HG02610 (cell line): Measurements from ENCODE around the gene PSME3IP1.

Experiments
- ATAC-seq: cut with Tn5 transposase; IDR thresholded peaks from one replicate; pipeline ENCODE4 v1.9.1; 2021; ENCODE audit warnings: mild to moderate bottlenecking, moderate library complexity; ENCODE audit not compliant: unreplicated experiment

PSME3IP1 gene

DNA sequence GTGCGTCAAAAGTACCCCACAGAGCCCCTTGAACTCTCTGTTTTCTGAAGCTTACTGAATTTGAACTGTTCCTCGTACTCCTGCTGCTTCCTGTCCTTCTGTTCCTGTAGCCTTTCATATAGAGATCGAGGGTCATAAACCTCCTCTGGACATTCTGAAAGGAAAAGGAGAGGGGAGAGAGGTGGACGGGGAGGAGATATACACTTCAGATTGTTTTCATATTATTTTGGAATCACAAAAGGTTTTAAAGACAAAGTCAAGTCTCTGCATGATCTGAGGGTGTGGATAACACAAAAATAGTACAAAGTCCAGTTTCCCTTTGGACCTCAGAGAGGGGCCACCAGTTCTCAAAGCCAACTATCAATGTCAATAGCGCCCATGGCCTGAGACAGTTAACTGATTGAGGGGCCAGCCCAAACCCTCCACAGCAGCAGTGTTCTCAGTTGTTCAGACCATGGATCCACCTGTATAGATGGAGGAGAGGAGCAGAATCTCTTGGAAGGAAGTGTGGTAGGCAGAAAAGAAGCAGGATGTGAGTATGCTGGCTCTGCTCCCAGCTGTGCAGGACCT lies 13.0 kb downstream of the PSME3IP1 start:
- no peak for ATAC-seq

DNA sequence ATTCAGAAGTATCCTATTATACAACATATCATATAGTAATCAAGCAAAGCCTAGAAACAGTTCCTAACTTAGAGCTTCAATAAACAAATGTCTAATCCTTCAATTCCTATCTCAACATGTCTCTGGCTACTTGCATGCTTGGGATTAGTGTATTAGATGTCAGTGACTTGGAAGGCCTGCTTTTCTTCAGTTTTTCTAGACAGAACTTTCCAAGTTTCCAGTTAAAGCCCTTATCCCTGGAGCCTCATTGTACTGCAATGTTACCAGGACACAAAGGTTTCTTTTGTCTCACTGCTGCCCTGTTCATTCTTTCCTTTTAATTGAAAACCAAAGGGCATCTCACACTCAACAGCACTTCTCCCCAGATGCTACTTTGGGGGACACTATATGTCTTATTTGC lies 16.5 kb downstream of the PSME3IP1 start:
- no peak for ATAC-seq

DNA sequence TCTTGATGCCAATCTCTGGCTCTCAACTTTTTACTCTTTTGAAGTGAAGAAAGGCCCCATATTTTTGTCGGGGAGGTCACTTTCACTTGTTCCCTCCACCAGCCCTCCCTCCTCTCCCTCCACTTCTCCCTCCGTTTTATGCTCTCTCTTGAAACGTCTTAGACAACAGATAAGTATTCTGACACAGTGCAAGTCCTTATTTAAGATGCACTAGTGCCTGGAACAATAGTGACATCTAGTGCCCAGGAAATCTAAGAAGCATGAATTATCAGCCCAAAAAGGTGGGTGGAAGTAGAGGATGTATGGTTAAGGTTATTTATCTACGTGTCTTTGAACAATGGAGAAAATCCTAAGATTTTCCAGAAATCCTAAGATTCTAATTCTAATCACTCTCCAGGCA lies 17.9 kb downstream of the PSME3IP1 start:
- no peak for ATAC-seq

DNA sequence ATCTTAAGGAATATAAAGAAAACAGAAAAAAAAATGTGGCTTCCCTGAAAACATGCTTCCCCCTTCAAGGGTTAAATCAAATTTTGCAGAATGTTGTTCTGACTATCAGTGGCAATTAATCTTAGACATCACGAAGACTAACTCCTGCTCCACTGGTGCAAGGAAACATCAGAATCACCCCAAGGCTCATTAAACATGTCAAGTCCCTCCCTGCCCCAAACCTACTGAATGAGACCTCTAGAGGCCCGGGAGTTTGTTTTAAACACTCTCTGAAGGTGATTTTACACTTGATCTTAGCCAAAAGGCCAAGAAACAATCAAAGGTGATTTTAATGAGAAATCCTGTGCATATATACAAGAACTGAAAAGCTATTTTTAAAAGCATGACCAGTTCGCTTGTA lies 18.3 kb downstream of the PSME3IP1 start:
- no peak for ATAC-seq

DNA sequence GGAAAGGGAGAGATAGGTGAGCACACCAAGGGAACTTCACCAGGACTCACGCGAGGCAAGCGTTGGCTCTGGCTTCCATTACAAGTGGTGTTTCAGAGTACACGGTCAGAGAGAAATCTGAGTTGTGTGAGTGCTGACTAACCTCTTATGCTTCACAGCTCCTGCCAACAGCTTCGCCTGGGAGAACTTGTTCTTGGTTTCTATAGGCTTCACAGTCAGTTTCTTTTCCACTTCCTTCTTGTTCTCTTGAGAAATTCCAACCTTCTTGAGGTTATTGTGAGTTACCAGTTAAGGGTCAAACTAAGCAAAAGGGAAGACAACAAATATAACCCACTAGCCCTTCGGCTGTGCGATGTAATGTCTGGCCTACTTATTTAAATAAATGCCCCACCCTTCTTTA lies 18.9 kb downstream of the PSME3IP1 start:
- ATAC-seq = peak; percentile 74

DNA sequence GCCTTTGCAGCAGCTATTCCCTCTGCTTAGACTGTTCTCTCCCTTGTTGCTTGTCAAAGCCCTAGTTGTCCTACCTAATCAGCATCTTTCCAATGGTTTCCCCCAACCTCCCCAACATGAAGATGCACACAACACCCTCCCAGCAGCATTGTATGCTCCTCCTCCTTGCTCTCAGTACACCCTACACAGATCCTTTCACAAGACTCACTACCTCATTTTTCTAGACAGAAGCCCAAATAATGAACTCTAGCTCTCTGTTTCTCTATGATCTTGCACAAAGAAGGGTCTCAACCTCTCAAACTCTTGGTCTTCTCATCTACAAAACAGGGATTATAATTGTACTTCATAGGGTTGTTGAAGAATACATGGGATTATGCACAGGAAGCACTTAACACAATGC lies 19.4 kb downstream of the PSME3IP1 start:
- ATAC-seq = no peak

DNA sequence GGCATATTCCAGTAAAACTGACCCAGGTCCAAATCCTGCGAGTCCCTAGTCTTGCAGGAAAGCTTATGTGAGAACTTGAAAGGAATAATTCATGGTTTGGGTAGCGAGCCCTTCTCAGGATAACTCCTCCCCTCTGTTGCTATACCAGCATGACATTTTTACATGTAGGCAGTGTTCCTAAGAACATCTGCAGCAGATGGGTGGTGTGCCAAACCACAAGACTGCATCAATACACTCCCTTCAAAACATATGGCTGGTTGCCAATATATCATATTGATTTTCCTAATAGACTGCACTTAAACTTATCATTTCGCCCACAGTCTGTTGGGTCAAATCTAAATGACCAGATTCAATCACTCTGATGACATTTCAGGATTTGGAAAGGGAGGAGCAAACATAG lies 19.9 kb downstream of the PSME3IP1 start:
- no peak for ATAC-seq

DNA sequence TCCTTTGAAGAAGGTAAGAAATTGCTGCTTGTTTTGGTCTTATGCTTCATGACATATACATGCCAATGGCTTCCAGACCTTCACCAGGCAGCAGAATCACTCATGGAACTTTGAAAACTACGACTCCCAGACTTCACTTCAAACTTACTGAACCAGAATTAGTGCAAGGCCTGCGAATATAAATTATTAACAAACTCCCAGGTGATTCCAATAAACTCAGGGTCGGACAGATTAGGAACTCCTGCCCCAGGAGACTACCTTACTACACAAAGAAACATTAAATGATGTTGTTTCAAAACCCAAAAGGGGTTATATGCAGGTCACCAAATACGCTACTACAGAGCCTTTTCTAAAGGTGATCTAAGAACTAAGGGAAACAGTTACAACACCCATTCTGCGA lies 20.4 kb downstream of the PSME3IP1 start:
- ATAC-seq = no peak

DNA sequence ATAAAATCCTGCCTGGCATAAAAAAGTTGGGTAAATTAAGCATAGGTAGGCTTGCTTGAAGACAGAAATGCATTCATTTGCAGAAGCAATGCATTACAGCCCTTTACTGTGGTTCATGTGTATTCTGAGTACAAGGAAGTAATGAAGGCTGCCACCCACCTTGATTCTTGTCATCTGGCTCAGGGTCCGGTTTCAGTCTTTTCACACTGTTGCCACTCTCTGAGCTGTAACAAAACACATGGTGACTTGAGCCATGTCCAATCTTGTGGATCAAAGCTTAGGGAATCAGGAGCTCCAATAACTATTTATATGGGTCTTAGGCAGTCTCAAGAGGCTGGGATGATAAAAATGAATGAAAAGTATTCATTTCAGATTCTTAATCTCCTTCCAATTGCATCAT lies 22.0 kb downstream of the PSME3IP1 start:
- ATAC-seq = no peak

DNA sequence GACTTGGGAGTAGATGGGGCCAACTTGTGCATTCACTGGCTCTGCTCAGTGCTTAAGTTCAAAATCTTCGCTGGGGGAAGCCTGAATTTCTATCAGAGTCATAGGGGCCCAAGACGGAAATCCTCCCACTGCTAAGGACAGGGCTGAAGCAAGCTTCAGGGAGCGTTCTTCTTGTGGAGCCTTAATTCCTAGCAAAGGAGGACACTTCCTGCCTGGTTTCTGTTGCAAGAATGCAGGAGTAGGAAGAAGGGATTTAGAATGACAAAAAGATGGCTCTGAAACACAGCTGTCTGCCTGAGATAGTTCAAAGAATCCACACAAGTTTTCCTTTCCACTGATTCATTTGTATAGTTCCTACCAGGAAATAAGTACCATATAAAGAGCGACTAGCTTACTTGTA lies 26.4 kb downstream of the PSME3IP1 start:
- ATAC-seq = no peak

DNA sequence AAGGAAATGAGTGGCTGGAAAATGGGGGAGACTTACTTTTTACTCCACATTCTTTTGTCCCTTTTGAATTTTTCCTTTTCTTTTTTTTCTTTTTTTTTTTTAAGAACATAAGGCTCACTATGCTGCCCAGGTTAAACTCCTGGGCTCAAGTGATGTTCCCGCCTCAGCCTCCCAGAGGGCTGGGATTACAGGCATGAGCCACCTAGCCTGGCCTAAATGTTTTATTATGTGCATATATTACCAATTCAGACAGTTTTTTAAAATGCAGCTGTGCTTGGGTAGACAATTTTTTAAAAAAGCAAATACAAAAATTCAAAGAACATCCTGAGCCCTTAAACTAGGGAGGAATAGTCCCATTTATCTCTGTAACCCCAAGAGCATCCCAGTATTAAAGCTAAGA lies 28.3 kb downstream of the PSME3IP1 start:
- ATAC-seq = no peak

DNA sequence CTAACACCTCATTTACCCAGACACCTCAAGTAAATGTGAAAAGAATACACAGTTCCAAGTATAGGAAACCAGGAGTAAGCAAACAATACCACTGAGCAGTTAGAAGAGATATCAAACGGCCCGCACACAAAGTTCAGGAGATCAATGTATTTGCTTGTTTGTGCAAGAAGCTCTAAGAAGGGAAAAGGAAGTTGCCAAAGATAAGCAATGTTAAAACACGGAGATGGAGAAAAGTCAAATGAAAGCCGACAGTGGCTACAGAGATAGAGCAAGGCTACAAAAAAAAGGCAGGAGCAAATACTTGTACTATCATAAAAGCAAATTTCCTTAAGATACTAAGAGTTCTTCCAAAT lies 29.5 kb downstream of the PSME3IP1 start:
- no peak for ATAC-seq

DNA sequence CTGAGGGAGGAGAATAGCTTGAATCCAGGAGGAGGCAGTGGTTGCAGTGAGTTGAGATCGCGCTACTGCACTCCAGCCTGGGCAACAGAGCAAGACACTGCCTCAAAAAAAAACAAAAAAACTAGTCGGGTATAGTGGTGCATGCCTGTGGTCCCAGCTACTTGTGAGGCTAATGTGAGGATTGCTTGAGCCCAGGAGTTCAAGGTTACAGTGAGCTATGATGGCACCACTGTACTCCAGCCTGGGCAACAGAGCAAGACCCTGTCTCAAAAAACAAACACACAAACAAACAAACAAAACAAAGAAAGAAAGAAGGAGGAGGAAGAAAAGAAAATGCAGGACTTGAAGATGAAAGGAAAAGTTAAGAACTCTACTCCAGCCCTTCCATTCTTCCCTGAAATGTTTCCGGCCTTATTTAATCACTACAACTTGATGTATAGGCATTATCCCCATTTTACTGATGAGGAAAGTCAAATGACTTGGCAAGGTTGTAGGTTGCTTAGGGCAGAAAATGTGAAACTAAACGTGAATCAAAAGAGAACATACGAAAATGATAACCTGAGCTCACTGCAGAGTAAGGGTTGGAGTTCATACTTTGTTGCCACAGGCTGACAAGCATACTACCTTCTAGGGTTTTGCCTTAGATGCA lies 30.0 kb downstream of the PSME3IP1 start:
- no peak for ATAC-seq

DNA sequence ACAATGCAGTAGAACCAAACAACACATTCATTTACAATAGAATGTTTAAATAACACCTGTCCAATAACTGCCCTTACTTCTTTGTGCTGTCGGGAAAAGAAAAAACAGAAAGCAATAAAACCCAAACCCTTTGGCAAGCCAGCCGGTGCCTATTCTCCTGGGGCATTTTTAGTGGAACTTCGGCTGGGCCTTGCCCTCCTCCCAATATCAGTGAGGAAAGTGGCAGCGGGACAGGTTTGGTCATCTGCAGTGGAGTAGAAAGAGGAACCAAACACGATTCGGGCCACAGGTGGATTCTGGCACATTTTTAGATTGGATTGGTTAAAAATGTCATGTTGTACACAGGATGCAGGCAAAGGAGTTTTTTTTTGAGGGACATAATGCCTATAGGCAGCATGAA lies 32.0 kb downstream of the PSME3IP1 start:
- no peak for ATAC-seq

DNA sequence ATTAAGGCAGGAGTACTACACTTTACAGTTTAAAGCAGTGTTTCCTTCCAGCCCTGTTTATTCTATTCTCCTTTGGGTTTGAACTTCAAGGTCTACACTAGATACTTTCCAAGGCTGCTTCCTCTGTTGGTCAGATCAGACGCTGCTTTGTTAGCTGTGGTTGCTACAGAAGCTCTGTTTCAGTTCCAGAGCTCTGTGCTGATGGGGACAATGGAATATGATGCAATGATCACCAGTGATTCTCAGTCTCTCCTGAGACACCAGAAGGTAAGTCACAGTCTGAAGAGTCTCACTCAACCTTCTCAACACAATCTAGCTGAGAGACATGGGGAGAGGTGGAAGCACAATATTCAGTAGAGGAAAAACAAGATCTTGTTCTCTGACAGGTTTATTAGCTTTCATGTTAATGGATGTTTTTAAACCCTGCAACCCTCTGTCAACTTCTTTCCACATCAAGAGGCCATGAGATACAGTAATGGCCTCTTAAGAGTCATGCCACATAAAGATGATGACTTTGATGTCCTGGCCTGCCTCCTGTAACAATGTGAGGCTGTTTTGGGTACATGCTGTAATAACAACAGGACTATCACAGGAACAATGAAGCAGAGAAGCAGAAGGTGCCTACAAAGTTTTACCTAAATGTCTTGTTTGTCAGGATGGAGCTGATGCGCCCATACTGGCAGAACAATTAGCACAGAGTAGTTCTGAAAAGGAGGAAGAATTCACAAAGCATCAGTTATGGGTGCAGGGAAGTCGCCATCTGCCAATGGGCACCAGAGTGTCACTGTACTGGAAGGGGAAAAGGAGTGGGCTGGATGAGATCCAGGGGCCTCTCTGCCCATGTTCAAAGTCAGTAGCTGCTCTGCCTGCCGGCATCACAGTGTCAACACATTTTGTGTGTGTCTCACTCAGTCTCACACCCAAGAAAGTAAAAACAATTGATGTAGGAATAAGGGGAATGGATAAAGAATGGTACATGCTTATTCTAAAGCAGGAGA lies 33.4 kb downstream of the PSME3IP1 start:
- ATAC-seq = no peak

DNA sequence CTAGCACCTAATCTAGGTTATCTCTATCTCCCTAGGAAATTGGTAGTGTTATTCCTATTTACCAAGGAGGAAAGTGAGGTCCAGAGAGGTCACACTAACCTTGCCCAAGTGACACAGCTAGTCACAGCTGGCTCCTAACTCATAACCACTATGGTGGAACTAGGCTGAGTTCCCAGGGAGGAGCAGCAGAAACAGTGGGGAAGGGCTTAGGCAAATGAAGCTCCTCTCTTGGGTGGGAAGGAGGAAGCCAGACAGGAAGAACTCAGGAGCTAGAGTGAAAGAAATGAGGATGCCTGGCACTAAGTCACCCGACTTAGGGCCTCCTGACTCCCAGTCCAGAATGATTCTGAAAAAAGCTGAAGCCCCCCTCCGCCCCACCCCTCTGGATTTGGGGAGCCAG lies 34.5 kb downstream of the PSME3IP1 start:
- ATAC-seq = no peak

DNA sequence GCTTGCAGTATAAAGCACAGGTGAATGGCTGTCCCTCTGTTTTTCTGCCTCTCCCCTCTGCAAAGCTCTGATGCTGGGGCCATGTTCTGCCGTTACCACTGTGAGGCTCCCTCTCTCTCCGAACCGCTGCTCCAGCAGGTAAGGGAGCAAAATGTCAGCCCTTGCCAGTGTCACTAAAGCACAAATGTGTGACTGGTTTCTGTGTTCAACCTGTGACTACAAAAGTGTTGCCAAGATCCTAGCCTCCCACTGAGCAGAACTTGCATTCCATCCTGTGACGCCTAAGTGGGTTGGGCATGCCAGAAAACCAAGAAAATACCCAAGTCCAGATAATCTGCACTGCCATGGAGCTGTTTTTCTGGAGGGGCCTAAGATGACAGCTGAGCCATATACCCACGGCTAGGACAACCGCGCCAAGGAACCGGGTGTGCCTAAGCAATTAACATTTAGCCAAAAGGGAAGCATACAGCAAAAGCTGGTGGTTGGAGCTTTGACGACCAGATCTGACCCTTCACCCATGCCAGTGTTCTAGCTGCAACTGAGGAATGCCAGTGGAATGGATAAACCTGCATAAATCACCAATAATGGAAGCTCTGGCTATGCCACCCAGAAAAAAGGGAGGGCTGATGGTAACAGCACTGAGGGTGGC lies 35.0 kb downstream of the PSME3IP1 start:
- no peak for ATAC-seq

DNA sequence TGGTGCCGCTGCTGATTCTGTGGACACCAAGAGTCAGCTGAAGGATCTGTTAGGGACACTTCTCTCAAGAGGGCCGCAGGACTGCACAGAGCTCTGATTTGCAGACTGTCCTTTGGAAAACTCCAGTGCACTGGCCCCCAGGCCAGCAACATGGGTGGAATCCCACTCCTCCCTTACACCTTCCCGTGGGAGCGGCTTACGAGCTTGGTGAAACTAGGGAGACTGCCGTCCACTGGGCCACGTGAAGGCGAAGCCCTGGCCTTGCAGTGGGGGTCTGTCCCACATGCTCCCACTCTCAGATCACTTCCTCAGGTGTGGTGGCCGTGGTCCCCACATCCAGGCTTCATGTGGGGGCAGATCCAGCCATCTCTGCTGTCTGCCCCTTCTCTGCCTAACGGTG lies 36.4 kb downstream of the PSME3IP1 start:
- no peak for ATAC-seq

DNA sequence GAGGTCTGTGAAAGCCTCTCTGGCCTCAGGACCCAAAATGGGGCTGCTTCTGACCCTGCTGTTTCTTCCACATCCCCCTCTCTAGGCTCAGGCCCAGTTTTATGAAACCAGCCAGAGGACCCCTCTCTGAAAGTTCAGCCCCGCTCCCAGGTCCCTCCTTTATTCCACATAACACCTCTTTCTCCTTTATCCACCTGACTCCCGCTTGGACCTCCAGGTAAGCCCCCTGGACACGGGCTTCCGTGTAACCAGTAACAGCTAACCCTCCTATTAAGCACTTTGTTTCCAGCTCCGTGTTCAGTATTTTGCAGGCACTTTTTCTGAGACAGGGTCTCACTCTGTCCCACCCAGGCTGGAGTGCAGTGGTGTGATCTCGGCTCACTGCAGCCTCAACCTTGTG lies 37.4 kb downstream of the PSME3IP1 start:
- ATAC-seq = no peak

DNA sequence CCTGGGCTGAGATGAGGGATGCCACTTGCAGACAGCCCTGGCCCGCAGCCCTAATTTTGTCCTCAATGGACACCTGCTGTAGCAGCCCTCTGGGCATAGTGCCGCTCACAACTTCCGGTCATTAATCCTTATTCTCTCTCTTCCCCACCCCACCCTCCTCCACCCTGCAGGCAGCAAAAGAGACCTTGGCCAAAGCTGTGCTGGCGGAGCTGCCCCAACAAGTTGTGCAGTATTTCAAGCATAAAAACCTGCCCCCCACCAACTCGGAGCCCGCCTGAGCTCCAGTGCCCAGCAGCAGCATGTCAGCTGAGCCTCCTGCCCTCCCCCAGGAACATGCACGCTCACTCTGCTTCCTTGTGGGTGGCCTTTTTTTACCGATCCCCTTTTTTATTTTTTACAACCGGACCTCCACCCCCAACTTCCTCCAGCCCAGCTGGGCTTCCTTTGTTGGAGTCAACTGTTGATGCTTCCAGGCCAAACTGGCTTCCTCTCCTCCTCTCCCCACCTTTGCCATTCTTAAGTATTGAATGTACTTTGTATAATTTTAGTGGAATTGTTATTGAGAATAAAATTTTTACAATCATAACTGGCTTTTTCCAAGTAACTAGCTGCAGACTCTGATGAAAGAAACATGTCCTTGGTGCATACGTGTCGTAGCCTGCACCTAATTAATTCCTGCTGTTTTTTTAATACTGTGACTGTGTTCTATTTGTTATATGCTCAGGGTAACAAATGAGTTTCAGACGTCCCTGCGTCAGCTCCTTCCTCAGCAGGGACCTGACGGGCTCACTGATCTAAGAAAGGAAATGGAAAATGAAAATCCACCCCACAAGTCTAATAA lies 38.2 kb downstream of the PSME3IP1 start:
- ATAC-seq = no peak

DNA sequence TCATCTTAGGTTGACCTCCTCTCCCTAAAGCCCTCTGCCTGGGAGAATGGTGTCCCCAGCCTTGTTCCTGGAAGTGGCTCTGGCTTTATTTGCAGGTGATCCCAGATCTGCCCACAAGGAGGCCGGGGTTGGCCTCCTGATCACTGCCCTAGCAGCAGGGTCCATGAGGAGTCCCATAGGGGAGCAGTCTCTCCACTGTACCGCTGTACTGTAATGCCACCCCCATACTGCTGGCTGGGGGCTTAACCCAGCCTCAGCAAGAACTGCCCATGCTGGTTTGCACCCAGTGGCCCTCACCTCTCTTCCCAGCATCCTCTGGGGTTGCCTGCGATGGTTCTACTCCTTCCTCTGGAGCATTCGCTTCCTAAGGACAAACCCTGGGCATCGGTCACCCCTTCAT lies 39.1 kb downstream of the PSME3IP1 start:
- ATAC-seq = no peak
